A204.1 (cell line): Measurements from ENCODE around the gene LRCH4.
A peak's percentile ranks its signal among the peaks of the same experiment; 100 is the strongest.

Experiments used
- FAIRE-seq: peaks from 2 replicates; lab custom pipeline; 2012; peaks lifted over from hg19 to GRCh38; lab: Jason Lieb, UNC

The LRCH4 gene, protein sequence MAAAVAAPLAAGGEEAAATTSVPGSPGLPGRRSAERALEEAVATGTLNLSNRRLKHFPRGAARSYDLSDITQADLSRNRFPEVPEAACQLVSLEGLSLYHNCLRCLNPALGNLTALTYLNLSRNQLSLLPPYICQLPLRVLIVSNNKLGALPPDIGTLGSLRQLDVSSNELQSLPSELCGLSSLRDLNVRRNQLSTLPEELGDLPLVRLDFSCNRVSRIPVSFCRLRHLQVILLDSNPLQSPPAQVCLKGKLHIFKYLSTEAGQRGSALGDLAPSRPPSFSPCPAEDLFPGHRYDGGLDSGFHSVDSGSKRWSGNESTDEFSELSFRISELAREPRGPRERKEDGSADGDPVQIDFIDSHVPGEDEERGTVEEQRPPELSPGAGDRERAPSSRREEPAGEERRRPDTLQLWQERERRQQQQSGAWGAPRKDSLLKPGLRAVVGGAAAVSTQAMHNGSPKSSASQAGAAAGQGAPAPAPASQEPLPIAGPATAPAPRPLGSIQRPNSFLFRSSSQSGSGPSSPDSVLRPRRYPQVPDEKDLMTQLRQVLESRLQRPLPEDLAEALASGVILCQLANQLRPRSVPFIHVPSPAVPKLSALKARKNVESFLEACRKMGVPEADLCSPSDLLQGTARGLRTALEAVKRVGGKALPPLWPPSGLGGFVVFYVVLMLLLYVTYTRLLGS

GRCh38 chr7:100585511-100586265, at the start of gene LRCH4:
LRCH4 (minus strand) TSS chr7:100586129; CDS start chr7:100586100, 29 bp downstream.
- no peak for FAIRE-seq

DNA sequence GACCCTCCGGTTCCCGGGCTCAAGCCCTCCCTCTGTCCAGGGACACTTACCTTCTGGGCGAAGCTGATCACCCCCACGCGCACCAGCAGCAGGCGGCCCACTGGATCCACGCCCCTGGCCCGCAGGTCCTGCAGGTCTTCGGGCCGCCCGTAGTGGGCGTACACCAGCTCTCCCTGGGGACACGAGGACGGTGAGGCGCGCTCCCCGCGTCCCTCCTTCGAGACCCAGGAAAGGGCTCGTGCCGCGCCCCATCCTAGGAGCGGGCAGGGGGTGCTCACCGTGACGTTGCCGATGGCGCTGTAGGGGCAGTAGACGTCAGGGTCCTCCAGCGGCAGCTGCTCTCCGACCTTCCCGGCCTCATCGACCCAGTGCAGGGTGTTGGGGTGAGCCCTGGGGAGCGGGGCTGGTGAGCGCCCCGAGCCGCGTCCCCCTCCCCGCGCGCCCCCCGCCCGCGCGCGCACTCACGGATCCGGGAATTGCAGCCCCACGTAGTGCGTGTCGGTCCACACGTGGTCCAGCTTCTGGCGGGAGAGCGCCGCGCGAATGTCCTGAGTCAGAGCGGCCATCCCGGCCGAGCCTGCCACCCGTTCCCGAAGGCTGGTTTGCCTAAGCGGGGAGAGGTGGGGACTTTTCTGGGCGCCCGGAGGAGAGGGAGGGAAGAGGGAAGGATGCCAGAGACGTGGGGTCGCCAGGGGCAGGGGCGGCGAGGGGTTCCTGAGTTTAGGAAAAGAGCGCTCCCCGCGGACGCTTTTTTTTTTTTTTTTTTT, 47.2 kb upstream of the LRCH4 start:
- FAIRE-seq, result no peak

GRCh38 chr7:100630066-100630465, 44.1 kb upstream of the LRCH4 start:
- no peak for FAIRE-seq

- no peak for FAIRE-seq
Measured at GRCh38 chr7:100629117-100629716, 43.3 kb upstream of the LRCH4 start.

- no peak for FAIRE-seq
Measured at GRCh38 chr7:100627238-100627549, 41.3 kb upstream of the LRCH4 start.

DNA sequence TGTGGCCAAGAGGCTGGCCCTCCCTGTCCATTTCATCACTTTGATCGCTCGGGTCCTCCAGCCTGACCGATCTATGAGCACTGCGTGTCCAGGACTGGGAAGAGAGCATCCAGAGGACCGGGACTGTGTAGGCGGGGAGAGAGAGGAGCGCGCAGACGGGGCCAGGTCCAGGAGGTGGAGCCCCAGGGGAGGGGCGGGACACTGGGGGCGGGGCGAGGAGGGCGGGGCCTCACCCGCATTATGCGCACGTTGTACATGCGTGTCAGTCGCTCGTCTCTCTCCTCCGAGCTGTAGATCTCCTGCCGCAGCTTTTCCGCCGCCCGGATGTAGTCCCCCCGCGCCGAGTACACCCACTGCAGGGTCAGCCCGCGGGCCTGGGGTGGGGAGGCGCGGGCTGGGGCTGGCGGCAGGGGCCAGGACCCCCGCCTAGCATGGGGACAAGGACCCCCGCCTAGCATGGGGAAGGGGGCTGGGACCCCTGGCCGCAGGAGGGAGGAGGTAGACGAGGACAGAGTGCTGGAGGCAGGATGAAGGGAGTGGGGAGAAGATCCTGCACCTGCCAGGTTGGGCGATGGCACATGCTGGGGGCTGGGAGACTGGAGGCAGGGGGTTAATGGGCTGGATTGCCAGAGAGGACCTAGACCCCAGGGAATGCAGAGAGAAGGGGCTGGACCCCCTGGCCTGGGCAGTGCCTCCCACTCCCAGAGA, 40.8 kb upstream of the LRCH4 start:
- FAIRE-seq, result no peak

DNA sequence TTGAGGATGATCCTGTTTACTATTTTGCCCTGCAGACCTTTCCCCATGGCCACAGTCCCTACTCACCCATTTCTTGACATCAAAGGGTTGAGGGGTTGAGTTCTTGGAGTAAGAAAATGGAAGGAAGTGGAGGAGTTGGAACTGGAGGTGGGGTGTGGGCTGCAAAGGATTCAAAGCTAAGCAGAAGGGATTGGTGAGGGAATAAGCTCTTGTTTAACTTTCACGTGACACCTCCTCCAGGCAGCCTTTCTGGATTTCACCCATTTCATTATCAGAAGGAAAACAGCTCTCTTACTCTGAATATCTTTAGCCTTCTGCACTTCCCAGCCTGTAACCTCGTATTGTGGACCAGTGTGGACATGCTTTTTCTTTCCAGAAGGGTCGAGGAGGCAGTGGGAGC, 40.1 kb upstream of the LRCH4 start:
- no peak for FAIRE-seq

DNA sequence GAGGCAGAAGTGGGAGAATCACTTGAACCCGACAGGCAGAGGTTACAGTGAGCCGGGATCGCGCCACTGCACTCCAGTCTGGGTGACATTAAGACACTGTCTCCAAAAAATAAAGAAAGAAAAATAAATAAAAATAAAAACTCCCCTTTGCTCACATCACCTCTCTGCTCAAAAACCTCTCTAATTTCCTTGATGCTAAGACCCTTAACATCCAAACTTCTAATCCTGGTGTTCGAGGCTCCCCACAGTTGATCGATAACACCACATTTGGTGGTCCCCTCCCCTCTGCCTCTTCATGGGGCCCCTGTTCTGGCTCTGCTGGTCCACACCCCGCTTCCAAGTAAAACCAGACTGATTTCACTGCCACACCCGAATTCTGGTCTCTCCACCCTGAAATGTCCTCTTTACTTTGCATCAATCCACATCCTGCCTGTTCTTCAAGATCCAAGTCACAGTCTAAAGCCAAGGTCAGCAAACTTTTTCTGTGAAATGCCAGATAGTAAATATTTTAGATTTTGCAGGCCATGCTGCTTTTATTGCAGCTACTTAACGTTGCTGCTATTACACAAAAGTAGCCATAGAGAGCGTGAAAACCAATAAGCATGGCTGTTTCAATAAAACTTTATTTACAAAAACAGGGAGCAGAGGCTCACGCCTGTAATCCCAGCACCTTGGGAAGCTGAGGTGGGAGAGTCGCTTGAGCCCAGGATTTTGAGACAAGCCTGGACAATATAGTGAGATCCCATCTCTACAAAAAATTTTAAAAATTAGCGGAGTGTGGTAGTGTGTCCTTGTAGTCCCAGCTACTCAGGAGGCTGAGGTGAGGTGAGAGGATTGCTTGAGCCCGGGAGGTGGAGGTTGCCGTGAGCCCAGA, 38.3 kb upstream of the LRCH4 start:
- FAIRE-seq, result no peak

DNA sequence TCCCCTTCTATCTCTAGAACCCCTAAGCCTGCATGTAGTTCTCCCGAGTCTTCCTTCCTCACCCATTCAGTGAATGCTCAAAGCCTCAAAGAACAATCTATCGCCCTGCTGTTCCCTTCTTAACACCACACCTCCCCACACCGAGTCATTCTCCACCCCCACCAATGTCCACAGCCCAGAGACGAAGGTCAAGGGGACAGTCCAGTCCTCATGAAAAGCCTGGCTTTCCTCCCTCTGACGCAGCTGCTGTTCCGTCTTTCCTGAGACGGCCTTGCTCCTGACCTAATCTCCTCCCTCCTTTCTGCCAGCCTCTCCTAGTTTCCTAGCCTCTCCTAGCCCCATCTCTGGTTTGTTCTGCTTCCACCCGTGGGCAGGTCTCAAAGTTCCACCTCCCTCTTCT, 35.6 kb upstream of the LRCH4 start:
- no peak for FAIRE-seq

DNA sequence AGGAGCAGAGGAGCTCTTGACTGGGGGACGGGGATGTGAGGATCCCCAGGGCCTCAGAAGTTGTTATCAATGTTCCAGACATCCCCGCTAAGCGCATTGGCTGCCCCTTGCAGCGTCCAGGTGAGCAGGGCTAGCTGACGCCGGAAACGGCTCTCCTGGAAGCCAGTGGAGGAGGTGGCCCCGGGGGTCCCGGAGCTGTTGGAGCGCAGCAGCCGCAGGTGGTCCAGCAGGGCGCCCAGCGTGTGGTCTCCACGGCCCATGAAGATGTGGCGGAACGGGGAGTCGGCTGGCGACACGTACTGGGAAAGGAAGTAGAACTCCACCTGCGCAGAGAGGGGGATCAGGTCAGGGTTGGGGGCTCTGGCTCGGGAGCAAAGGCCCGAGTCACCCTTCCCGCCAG, 34.9 kb upstream of the LRCH4 start:
- FAIRE-seq, result no peak

- FAIRE-seq, result no peak
Measured at GRCh38 chr7:100620239-100620638, 34.3 kb upstream of the LRCH4 start.

DNA sequence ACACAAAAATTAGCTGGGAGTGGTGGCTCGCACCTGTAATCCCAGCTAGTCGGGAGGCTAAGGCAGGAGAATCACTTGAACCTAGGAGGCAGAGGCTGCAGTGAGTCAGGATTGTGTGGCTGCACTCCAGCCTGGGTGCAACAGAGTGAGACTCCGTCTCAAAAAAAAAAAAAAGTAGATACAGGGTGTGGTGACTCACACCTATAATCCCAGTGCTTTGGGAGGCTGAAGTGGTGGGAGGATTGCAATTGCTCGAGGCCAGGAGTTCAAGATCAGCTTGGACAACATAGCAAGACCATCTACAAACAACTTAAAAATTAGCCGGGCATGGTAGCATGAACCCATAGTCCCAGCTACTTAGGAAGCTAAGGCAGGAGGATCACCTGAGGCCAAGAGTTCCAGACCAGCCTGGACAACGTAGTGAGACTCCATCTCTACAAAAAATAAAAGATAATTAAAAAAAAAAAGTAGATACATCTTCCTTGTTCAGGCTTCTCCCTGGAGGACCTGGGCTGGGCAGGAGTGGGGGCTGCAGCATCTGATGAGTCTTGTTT, 28.5 kb upstream of the LRCH4 start:
- no peak for FAIRE-seq

GRCh38 chr7:100613412-100614175, 27.7 kb upstream of the LRCH4 start:
- FAIRE-seq, result no peak

DNA sequence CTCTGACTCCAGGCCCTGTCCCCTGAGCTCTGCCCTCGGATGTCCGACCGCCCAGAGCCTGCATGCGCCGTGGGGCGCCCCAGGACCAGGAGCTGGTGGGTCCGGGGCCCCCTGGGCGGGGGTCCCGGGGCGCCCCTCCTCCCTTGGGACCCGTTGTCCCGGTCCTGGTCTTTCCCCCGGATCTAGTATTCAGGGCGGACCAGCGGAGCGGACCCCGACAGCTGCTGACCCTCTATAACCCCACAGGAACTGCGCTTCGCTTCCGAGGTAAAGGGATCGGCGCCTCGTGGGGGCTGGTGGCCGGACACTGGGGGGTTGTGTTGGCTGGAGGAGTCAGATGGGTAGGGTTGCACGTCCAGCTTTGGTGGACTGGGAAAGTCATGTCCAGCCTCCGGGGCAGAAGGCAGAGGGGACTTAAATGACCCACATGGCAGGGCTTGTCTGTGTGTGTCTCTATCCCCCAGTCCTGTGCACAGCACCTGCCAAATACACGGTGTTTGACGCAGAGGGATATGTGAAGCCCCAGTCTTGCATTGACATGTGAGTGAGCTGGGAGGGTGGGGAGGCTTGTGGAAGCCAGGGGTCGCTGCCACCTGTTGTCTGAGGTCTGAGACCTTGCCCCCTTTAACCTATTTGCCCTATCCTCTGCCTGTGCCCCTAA, 26.9 kb upstream of the LRCH4 start:
- FAIRE-seq, result no peak

GRCh38 chr7:100611983-100612729, 26.2 kb upstream of the LRCH4 start, which contains the start of gene MOSPD3:
MOSPD3 (plus strand) TSS chr7:100612540; CDS start chr7:100612792, 252 bp downstream.
- peak; percentile 100 for FAIRE-seq

DNA sequence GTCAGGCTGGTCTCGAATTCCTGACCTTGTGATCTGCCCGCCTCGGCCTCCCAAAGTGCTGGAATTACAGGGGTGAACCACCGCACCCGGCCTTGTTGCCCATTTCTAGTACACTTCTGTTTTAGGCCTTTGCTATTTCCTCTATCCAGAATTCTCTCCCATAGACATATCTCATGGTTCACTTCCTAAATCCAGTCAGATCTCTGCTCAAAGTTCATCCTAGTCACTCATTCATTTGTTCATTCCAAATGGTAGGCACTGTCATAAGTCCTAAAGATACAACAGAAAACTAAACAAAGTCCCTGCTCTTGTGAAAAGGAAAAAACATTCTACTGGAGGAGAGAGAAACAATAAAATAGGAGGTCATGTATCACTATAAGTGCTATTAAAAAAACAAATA, 24.0 kb upstream of the LRCH4 start:
- FAIRE-seq, result no peak

DNA sequence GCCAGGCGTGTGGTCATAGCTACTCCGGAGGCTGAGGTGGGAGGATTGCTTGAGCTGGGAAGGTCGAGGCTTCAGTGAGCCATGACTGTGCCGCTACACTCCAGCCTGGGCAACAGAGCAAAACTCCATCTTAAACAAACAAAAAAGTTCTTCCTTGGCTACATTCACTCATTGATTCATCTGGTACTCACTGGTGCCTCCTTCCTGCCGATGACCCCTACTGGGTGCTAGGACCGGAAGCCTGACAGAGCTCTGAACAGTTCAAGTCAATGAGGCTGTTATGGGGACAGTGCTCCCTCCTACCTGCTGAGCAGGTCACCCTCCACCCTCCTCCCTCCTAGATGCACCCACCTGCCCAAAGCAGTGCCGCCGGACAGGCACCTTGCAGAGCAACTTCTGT, 21.2 kb upstream of the LRCH4 start:
- FAIRE-seq, result no peak

DNA sequence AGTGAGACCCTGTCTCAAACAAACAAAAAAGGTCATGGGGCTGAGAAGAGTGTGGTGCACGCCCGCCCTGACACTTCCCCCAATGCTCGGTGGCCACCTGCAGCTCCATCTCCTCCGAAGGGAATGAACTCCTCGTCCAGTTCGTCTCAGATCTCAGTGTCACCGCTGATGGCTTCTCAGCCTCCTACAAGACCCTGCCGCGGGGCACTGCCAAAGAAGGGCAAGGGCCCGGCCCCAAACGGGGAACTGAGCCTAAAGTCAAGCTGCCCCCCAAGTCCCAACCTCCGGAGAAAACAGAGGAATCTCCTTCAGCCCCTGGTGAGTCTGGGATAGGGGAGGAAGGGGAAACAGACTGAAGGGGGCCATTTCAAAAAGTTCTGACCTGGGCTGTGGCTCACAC, 20.4 kb upstream of the LRCH4 start:
- FAIRE-seq, result no peak
